Measurements from ENCODE around the gene MYOF.
"Not testable (repeated sequence)": the region's sequence is repeated elsewhere in the genome, so short reads cannot be mapped to it uniquely, and the experiment has no call there.

MYOF gene

DNA sequence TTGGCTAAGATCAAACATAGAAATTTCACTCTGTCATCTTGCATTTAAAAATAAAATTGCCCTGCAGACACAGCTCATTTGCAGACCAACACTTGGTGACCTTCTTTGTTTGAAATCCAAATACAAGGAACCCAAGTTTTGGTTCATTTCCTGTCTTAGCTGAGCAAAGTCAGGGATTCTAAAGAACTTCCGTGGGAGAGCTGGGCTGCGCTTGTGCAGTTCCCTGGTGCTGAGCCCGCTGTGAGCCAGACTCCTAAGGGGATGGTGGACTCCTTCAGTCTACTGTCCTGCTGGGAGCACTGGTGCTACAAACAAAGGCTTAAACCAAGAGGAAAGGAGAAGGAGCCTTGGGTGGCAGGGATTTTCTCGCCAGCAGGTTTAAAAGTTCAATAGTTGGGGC is 60.0 kb downstream of the MYOF start:
- no peak for DNase-seq

DNA sequence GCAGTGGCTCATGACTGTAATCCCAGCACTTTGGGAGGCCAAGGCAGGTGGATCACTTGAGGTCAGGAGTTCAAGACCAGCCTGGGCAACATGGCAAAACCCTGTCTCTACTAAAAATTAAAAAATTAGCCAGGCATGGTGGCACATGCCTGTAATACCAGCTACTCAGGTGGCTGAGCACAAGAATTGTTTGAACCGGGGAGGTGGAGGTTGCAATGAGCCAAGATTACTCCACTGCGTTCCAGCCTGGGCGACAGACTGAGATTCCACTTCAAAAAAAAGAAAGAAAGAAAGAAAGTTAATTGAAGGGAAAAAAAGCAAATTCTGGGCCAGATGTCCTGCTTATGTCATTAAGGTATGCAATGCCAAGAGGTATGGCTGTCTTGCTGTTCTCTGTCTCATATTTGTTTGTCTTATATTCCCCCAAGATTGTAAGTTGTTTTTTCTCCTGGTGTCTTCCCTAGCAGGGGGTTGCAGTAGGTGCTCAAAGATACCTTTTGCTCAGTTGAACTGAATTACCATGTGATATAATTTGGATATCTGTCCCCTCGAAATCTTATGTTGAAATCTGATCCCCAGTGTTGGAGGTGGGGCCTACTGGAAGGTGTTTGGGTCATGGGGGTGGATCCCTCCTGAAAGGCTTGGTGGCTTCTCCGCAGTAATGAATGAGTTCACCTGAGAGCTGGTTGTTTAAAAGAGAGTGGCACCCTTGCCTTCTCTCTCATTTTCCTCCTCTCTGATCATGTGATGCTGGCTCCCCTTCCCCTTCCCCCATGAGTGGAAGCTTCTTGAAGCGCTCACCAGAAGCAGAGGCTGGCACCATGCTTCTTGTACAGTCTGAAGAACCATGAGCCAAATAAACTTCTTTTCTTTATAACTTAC is 60.9 kb downstream of the MYOF start:
- no peak for DNase-seq

GRCh38 chr10:93420091-93420490 is 62.0 kb downstream of the MYOF start:
- no peak for DNase-seq

GRCh38 chr10:93419016-93419415 is 63.1 kb downstream of the MYOF start:
- DNase-seq, result not testable (repeated sequence)

- DNase-seq, result no peak
Measured at GRCh38 chr10:93417921-93418320, 64.2 kb downstream of the MYOF start.

DNA sequence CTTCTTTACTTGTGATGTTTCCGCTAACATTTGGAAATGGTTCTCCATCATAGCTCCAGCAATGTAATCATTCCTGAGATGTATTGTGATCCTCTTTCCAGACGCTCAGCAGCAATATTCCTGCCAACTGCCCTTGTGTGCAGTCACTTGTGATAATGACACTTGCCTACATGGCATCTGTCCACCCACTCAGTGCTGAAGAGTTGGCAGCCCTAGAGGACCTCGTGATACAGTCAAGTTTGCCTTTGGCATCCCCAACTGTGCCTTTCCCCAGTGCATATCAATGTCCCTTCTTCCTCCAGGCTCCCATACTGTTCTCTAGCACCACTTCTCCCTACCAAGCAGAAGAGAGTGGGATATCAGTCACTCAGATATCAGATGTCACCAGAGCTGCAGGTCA is 64.9 kb downstream of the MYOF start:
- no peak for DNase-seq

DNA sequence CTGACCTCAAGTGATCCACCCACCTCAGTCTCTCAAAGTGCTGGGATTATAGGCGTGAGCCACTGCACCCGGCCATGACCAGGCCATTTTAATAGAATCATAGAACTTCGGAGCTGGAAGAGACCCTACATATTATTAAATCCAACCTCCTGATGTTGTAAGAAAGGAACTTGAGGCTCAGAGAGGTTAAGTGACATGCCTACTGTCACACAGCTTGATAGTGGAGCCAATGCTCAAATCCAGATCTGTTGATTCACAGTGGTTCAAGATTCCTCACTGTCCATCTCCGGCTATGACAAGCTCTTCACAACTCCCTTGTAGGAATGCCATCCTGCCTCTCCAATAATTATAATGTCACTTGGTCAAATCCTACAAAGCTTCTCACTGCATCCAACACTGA is 65.3 kb downstream of the MYOF start:
- no peak for DNase-seq

- no peak for DNase-seq
Measured at GRCh38 chr10:93415693-93416092, 66.4 kb downstream of the MYOF start.

- DNase-seq, result peak; percentile 37
Measured at GRCh38 chr10:93413252-93413689, 68.9 kb downstream of the MYOF start.

- no peak for DNase-seq
Measured at GRCh38 chr10:93412801-93413200, 69.3 kb downstream of the MYOF start.

DNA sequence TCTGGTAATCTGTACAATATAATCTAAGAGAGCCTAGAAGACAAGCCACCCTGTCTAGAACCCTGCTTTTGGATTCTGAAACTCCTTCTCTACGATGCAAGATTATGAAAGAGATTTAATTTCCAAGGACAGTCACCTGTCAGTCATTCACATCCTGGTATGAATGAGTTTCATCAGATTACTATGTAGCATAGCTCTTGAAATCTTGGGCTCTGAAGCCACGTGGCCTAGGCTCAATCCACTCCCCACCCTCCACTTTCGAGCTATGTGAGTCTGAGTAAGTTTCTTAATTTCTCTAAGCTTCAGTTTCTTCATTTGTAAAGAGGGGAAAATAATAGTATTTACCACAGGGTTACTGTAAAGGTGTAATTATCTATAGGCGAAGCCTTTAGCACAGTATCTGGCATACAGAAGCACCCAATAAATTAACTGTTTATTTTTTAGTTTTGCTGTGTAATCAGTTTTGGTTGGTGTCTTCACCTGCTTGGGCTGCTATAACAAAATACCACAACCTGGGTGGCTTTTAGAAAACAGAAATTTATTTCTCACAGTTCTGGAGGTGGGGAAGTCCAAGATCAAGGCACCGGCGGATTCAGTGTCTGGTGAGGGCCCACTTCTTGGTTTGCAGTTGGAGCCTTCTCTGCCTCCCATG is 71.3 kb downstream of the MYOF start:
- no peak for DNase-seq

DNA sequence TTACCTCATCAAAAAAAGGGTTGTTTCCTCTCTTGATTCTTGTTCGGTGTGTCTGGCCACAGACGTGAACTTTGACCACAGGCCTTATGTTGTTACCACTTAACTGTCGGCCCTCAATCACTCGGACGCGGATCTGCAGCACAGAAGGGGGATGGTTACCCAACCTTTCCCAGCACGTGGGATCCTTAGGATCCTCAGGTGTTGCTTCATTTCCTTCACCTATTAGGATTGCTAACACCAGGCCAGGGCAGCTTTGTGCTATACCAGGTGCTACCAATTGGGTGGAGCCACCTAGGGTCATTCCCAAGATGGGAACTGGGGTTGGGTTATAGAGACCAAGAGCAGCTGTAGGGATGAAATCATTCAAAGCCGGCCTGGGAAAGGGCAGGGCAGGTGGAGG is 73.4 kb downstream of the MYOF start:
- no peak for DNase-seq

- no peak for DNase-seq
Measured at GRCh38 chr10:93406364-93407145, 75.6 kb downstream of the MYOF start.

DNA sequence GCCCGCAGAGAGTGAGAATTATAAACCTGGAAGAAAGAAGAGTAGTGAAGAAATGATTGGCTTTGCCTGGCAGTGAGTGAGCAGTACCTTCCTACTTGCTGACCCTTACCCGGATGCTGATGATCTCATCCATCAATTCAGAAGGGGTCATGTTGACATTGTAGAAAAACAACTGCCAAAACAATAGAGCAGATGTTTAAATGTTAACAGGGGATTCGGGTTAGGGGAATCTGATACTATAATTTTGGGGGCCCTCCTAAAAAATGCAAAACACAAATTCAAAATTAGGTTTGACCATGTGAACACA is 78.1 kb downstream of the MYOF start:
- DNase-seq, result no peak

GRCh38 chr10:93403152-93404047 is 78.7 kb downstream of the MYOF start:
- no peak for DNase-seq

- DNase-seq, result no peak
Measured at GRCh38 chr10:93402192-93402591, 79.9 kb downstream of the MYOF start.

GRCh38 chr10:93398528-93398927 is 83.6 kb downstream of the MYOF start:
- no peak for DNase-seq

DNA sequence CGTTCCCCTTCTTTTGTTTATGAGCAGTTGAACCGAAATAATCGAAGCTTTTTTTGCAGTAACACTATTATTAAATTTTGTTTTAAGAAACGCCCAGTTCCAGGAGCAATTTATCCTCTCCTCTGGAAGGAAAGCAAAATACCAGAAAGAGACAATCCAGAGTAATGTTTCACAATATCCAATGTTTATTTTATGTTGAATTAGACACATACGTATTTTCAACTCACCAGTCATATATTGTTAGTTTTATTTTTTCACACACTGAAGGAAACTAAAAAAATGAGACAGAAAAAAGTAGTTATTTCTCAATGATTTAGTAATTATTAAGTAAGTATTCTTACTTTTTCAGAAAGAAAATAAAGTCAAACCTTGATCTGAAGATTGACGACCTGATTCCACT is 85.1 kb downstream of the MYOF start:
- DNase-seq, result no peak

GRCh38 chr10:93393211-93393610 is 88.9 kb downstream of the MYOF start:
- no peak for DNase-seq

GRCh38 chr10:93392121-93392520 is 90.0 kb downstream of the MYOF start:
- no peak for DNase-seq

- DNase-seq, result no peak
Measured at GRCh38 chr10:93390306-93391090, 91.6 kb downstream of the MYOF start.
